Liver (tissue), 9 donors: ENCODE results near the gene HTR4. TPM values are rescaled to one million over a fixed set of nuclear protein-coding genes. Genes with fewer than 3 reads are reported as not detected.

Experiments
- DNase-seq: peaks from one replicate; pipeline ENCODE4 v3.0.0-alpha.2; 2017; ENCODE audit warnings: low spot score
- H3K27ac ChIP-seq, 2 donors: one replicate each; pipeline ENCODE4 v1.7.0; 2013; ENCODE audit warnings: inconsistent platforms in 2 of 2, low read length in 2 of 2, control low read depth in 1 of 2, low read depth in 1 of 2, mild to moderate bottlenecking in 1 of 2
- H3K27me3 ChIP-seq, 4 donors: one replicate each; pipeline versions ENCODE4 v1.6.1 to v1.7.0; 2013; ENCODE audit warnings: low read length in 3 of 4, inconsistent platforms in 1 of 4, mild to moderate bottlenecking in 1 of 4, moderate library complexity in 1 of 4; ENCODE audit not compliant: control insufficient read depth in 4 of 4, insufficient read depth in 4 of 4
- H3K36me3 ChIP-seq, 4 donors: one replicate each; pipeline versions ENCODE4 v1.6.1 to v1.7.0; 2013; ENCODE audit warnings: low read length in 3 of 4, mild to moderate bottlenecking in 3 of 4, low read depth in 1 of 4, moderate library complexity in 1 of 4; ENCODE audit not compliant: control insufficient read depth in 4 of 4, insufficient read depth in 3 of 4
- H3K4me1 ChIP-seq, 4 donors: one replicate each; pipeline versions ENCODE4 v1.6.1 to v1.7.0; 2013; ENCODE audit warnings: low read length in 3 of 4, mild to moderate bottlenecking in 3 of 4, moderate library complexity in 1 of 4; ENCODE audit not compliant: control insufficient read depth in 4 of 4, insufficient read depth in 4 of 4
- H3K4me3 ChIP-seq, 3 donors: one replicate each; pipeline versions ENCODE4 v1.6.1 to v1.7.0; 2013; ENCODE audit warnings: low read length in 3 of 3, control low read depth in 1 of 3, low read depth in 1 of 3, mild to moderate bottlenecking in 1 of 3
- H3K9ac ChIP-seq, 2 donors: one replicate each; pipeline ENCODE4 v1.7.0; 2013; ENCODE audit warnings: low read length in 2 of 2, mild to moderate bottlenecking in 2 of 2, moderate library complexity in 2 of 2, control low read depth in 1 of 2, low read depth in 1 of 2
- H3K9me3 ChIP-seq, 4 donors: one replicate each; pipeline versions ENCODE4 v1.6.1 to v1.7.0; 2013; ENCODE audit warnings: low read length in 3 of 4; ENCODE audit not compliant: control insufficient read depth in 4 of 4
- EGR1 ChIP-seq, 2 donors: IDR thresholded peaks; 2 replicates each; pipeline ENCODE4 v1.6.1; 2016 to 2018; ENCODE audit warnings: antibody characterized with exemption in 2 of 2, low read depth in 2 of 2
- FOXA1 ChIP-seq: IDR thresholded peaks from 2 replicates; pipeline ENCODE4 v1.6.1; 2016; ENCODE audit warnings: antibody characterized with exemption
- FOXA2 ChIP-seq: IDR thresholded peaks from 2 replicates; pipeline ENCODE4 v1.6.1; 2016; ENCODE audit warnings: antibody characterized with exemption
- GABPA ChIP-seq, 2 donors: IDR thresholded peaks in 1 of 2; conservative IDR thresholded peaks in 1 of 2; 2 replicates each; pipeline ENCODE4 v1.6.1; 2016; ENCODE audit warnings: antibody characterized with exemption in 2 of 2, mild to moderate bottlenecking in 1 of 2, moderate library complexity in 1 of 2
- HNF4A ChIP-seq, 2 donors: conservative IDR thresholded peaks; 2 replicates each; pipeline ENCODE4 v1.6.1; 2016; ENCODE audit warnings: antibody characterized with exemption in 2 of 2, mild to moderate bottlenecking in 2 of 2
- HNF4G ChIP-seq: IDR thresholded peaks from 2 replicates; pipeline ENCODE4 v1.6.1; 2016; ENCODE audit warnings: antibody characterized with exemption
- JUND ChIP-seq, 2 donors: IDR thresholded peaks; 2 replicates each; pipeline ENCODE4 v1.6.1; 2016; ENCODE audit warnings: antibody characterized with exemption in 2 of 2
- NR2F2 ChIP-seq: IDR thresholded peaks from 2 replicates; pipeline ENCODE4 v1.6.1; 2016; ENCODE audit warnings: antibody characterized with exemption
- RAD21 ChIP-seq, 2 donors: IDR thresholded peaks; 2 replicates each; pipeline ENCODE4 v1.6.1; 2016; ENCODE audit warnings: antibody characterized with exemption in 2 of 2, mild to moderate bottlenecking in 2 of 2
- RXRA ChIP-seq, 2 donors: IDR thresholded peaks; 2 replicates each; pipeline ENCODE4 v1.6.1; 2017 to 2018; ENCODE audit warnings: antibody characterized with exemption in 2 of 2, mild to moderate bottlenecking in 1 of 2
- SP1 ChIP-seq: IDR thresholded peaks from 2 replicates; pipeline ENCODE4 v1.6.1; 2018; ENCODE audit warnings: antibody characterized with exemption, mild to moderate bottlenecking
- TAF1 ChIP-seq: conservative IDR thresholded peaks from 2 replicates; pipeline ENCODE4 v1.6.1; 2016; ENCODE audit warnings: antibody characterized with exemption, mild to moderate bottlenecking
- YY1 ChIP-seq: IDR thresholded peaks from 2 replicates; pipeline ENCODE4 v1.6.1; 2016; ENCODE audit warnings: antibody characterized with exemption, mild to moderate bottlenecking
- WGBS: extraction: QIAGEN DNeasy Blood & Tissue Kit; methylation state at CpG from one replicate; pipeline ENCODE4 v1.1.7; 2013; 5-methylcytosine and 5-hydroxymethylcytosine counted together
- polyA plus RNA-seq, 2 donors: library from polyadenylated mRNA; stranded (reverse) in 1 of 2; unstranded in 1 of 2; fragments of 200-250 nt in 1 of 2; fragments of >200 nt in 1 of 2; fragmentation: Nextera tagmentation in 1 of 2; extraction: Ambion mirVana in 1 of 2; gene quantifications; one replicate each; pipeline versions ENCODE4 v1.2.1 to v1.2.3, GENCODE V29; 2013 to 2015
- total RNA-seq, 2 donors: library from RNA; depleted of rRNA; stranded (reverse); fragments of >200 nt; gene quantifications; one replicate each; pipeline ENCODE4 v1.2.3, GENCODE V29; 2014
- TF ChIP-seq, protein P1 (sequence below): fragments of 150-350 bp; IDR thresholded peaks from 2 replicates; pipeline ENCODE4 v1.5.1; 2017; ENCODE audit warnings: improper control_type of control experiment, low read depth, low read length; ENCODE audit not compliant: missing input control
- TF ChIP-seq, protein P2 (sequence below): IDR thresholded peaks from 2 replicates; pipeline ENCODE4 v1.6.1; 2016; ENCODE audit warnings: antibody characterized with exemption, mild to moderate bottlenecking
- TF ChIP-seq, protein P3 (sequence below): IDR thresholded peaks from 2 replicates; pipeline ENCODE4 v1.6.1; 2016; ENCODE audit warnings: antibody characterized with exemption
- TF ChIP-seq, protein P4 (sequence below): IDR thresholded peaks from 2 replicates; pipeline ENCODE4 v1.6.1; 2016; ENCODE audit warnings: antibody characterized with exemption
- TF ChIP-seq, protein P5 (sequence below): IDR thresholded peaks from 2 replicates; pipeline ENCODE4 v1.6.1; 2016; ENCODE audit warnings: antibody characterized with exemption
- donor health status: healthy.
- donor health status: healthy.
- donor health status: healthy.
- donor health status: healthy.
- donor health status: healthy.

The HTR4 gene
- total and polyA plus RNA-seq, 4 donors: 0.19 to 2.4 (median 0.98) TPM

DNA sequence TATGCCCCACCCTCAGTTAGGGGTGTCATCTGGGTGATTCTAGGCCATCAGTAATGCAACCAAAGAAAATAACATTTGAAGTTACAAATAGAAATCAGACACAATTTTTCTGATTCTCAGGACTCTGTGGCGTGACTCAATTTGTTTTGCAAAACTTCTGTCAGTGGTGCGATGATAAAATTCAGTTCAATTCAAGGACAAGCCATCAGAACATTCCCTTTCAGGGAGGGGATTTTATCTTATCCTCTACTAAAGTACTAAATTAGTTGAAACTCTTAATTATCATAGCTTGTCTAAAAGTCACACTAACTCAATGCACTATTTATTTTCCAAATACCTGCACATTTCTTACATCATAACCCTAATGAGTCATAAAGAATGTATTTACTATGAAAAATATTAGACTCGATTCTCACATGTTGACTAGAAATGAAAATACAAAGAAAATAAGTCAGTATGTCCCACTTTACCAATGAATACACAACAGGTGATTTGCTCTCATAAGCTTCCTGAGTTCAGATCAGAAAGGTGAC lies 28.2 kb downstream of the HTR4 start:
- DNase-seq: no peak
- Histone ChIP-seq H3K27me3 (no peaks in the 10 kb centered on the region), H3K36me3 (no peaks in the 10 kb centered on the region), H3K9me3 (no peaks in the 10 kb centered on the region), H3K9ac (no peak overlapping the region), H3K4me3 (no peak overlapping the region), H3K27ac (no peak overlapping the region), H3K4me1 (no peaks in the 10 kb centered on the region)
- TF ChIP-seq TAF1: no peak
- TF ChIP-seq EGR1 (IDR thresholded peaks at IDR 0.05; ENCODE audit: low read depth in 2 of 2): no peak
- TF ChIP-seq YY1: no peak
- TF ChIP-seq FOXA2: no peak
- TF ChIP-seq, protein P1, sequence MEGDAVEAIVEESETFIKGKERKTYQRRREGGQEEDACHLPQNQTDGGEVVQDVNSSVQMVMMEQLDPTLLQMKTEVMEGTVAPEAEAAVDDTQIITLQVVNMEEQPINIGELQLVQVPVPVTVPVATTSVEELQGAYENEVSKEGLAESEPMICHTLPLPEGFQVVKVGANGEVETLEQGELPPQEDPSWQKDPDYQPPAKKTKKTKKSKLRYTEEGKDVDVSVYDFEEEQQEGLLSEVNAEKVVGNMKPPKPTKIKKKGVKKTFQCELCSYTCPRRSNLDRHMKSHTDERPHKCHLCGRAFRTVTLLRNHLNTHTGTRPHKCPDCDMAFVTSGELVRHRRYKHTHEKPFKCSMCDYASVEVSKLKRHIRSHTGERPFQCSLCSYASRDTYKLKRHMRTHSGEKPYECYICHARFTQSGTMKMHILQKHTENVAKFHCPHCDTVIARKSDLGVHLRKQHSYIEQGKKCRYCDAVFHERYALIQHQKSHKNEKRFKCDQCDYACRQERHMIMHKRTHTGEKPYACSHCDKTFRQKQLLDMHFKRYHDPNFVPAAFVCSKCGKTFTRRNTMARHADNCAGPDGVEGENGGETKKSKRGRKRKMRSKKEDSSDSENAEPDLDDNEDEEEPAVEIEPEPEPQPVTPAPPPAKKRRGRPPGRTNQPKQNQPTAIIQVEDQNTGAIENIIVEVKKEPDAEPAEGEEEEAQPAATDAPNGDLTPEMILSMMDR: no peak
- 90% methylated on average over 3 of the region's 3 CpGs for WGBS

DNA sequence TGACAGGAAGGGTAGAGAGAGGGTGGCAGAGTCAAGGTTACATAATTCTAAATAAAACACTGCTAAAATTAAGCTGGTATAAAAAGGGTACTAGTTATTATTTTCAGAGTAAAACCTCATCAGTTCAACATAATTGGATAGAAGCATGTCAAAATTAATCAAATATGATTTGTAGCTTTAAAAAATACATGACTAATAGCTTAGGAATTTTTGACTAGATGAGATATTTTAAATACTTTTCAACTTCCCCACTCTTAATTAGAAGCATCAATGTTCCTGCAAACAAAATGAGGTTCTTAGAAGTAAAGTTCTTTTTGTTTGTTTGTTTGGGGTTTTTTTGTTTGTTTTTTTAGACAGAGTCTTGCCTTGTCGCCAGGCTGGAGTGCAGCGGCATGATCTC lies 29.1 kb downstream of the HTR4 start:
- WGBS: 77% methylated on average over 2 of the region's 2 CpGs
- no peak overlapping the region for H3K27ac ChIP-seq
- DNase-seq: no peak
- no peaks in the 10 kb centered on the region for H3K9me3 ChIP-seq
- H3K36me3 ChIP-seq: no peaks in the 10 kb centered on the region
- no peaks in the 10 kb centered on the region for H3K27me3 ChIP-seq
- H3K4me1 ChIP-seq: no peaks in the 10 kb centered on the region
- H3K4me3 ChIP-seq: no peak overlapping the region
- no peak overlapping the region for H3K9ac ChIP-seq
- TF ChIP-seq SP1 (no peak), JUND (IDR thresholded peaks at IDR 0.05) (no peak), FOXA1 (no peak), RXRA (IDR thresholded peaks at IDR 0.05) (no peak), NR2F2 (no peak), GABPA (IDR thresholded peaks at IDR 0.05 in 1 of 2, conservative IDR thresholded peaks at IDR 0.05 in 1 of 2) (no peak), HNF4A (conservative IDR thresholded peaks at IDR 0.05) (no peak), FOXA2 (no peak), EGR1 (IDR thresholded peaks at IDR 0.05; ENCODE audit: low read depth in 2 of 2) (no peak), RAD21 (IDR thresholded peaks at IDR 0.05) (no peak), YY1 (no peak), HNF4G (no peak), TAF1 (no peak)
- TF ChIP-seq, protein P2, sequence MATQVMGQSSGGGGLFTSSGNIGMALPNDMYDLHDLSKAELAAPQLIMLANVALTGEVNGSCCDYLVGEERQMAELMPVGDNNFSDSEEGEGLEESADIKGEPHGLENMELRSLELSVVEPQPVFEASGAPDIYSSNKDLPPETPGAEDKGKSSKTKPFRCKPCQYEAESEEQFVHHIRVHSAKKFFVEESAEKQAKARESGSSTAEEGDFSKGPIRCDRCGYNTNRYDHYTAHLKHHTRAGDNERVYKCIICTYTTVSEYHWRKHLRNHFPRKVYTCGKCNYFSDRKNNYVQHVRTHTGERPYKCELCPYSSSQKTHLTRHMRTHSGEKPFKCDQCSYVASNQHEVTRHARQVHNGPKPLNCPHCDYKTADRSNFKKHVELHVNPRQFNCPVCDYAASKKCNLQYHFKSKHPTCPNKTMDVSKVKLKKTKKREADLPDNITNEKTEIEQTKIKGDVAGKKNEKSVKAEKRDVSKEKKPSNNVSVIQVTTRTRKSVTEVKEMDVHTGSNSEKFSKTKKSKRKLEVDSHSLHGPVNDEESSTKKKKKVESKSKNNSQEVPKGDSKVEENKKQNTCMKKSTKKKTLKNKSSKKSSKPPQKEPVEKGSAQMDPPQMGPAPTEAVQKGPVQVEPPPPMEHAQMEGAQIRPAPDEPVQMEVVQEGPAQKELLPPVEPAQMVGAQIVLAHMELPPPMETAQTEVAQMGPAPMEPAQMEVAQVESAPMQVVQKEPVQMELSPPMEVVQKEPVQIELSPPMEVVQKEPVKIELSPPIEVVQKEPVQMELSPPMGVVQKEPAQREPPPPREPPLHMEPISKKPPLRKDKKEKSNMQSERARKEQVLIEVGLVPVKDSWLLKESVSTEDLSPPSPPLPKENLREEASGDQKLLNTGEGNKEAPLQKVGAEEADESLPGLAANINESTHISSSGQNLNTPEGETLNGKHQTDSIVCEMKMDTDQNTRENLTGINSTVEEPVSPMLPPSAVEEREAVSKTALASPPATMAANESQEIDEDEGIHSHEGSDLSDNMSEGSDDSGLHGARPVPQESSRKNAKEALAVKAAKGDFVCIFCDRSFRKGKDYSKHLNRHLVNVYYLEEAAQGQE: no peak
- TF ChIP-seq, protein P1: no peak
- TF ChIP-seq, protein P3, sequence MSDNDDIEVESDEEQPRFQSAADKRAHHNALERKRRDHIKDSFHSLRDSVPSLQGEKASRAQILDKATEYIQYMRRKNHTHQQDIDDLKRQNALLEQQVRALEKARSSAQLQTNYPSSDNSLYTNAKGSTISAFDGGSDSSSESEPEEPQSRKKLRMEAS: no peak
- TF ChIP-seq, protein P4, sequence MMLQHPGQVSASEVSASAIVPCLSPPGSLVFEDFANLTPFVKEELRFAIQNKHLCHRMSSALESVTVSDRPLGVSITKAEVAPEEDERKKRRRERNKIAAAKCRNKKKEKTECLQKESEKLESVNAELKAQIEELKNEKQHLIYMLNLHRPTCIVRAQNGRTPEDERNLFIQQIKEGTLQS: no peak
- TF ChIP-seq, protein P5, sequence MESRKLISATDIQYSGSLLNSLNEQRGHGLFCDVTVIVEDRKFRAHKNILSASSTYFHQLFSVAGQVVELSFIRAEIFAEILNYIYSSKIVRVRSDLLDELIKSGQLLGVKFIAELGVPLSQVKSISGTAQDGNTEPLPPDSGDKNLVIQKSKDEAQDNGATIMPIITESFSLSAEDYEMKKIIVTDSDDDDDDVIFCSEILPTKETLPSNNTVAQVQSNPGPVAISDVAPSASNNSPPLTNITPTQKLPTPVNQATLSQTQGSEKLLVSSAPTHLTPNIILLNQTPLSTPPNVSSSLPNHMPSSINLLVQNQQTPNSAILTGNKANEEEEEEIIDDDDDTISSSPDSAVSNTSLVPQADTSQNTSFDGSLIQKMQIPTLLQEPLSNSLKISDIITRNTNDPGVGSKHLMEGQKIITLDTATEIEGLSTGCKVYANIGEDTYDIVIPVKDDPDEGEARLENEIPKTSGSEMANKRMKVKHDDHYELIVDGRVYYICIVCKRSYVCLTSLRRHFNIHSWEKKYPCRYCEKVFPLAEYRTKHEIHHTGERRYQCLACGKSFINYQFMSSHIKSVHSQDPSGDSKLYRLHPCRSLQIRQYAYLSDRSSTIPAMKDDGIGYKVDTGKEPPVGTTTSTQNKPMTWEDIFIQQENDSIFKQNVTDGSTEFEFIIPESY: no peak
